Ovary (tissue), 9 donors: ENCODE measurements around the gene SLCO3A1. TPM values are rescaled to one million over a fixed set of nuclear protein-coding genes. Genes with fewer than 3 reads are reported as not detected.

Source experiments
- DNase-seq, 5 donors: peaks; one replicate each; pipeline ENCODE4 v3.0.0-alpha.2; 2019 to 2020
- H3K27ac ChIP-seq, 2 donors: fragments of 200-600 bp; one replicate each; pipeline versions ENCODE4 v1.5.1 to v1.8.0; 2019 to 2022
- H3K27me3 ChIP-seq: fragments of 200-600 bp; one replicate; pipeline ENCODE4 v1.8.0; 2022
- H3K36me3 ChIP-seq: fragments of 200-600 bp; sonication (generic); one replicate; pipeline ENCODE4 v1.5.1; 2019
- H3K4me1 ChIP-seq: one replicate; pipeline ENCODE4 v1.8.1; 2013; ENCODE audit warnings: mild to moderate bottlenecking, moderate library complexity; ENCODE audit not compliant: insufficient read depth
- H3K4me3 ChIP-seq: fragments of 200-600 bp; sonication (generic); one replicate; pipeline ENCODE4 v1.5.1; 2017
- H3K9me3 ChIP-seq, 2 donors: fragments of 200-600 bp in 1 of 2; sonication (generic) in 1 of 2; one replicate each; pipeline versions ENCODE4 v1.5.1 to v1.8.1; 2013 to 2019; ENCODE audit warnings: mild to moderate bottlenecking in 1 of 2, moderate library complexity in 1 of 2
- CTCF ChIP-seq, 3 donors: fragments of 450-650 bp in 2 of 3; fragments of 200-600 bp in 1 of 3; IDR thresholded peaks; one replicate each; pipeline versions ENCODE4 v1.5.1 to v1.8.0; 2016 to 2022; ENCODE audit warnings: antibody characterized with exemption in 3 of 3, mild to moderate bottlenecking in 1 of 3
- EP300 ChIP-seq: sonication (generic); formaldehyde crosslinking; IDR thresholded peaks from one replicate; pipeline ENCODE4 v1.6.1; 2017; ENCODE audit warnings: antibody characterized with exemption
- POLR2A ChIP-seq: fragments of 450-650 bp; IDR thresholded peaks from one replicate; pipeline ENCODE4 v1.6.1; 2017; ENCODE audit warnings: antibody characterized with exemption, mild to moderate bottlenecking, moderate library complexity
- WGBS, 3 donors: extraction: QIAGEN DNeasy Blood & Tissue Kit in 1 of 3; methylation state at CpG; one replicate each; pipeline versions ENCODE4 v1.1.5 to v1.1.7; 2013 to 2017; 5-methylcytosine and 5-hydroxymethylcytosine counted together
- intact Hi-C, 4 donors: fragments of 100-400 bp; cut with DNase I; formaldehyde crosslinking; loops; one replicate each; pipeline versions ENCODE4 v1.11.0 to v1.15.1; 2022 to 2023
- polyA plus RNA-seq, 2 donors: library from polyadenylated mRNA; stranded (reverse); fragments of 200-250 nt in 1 of 2; fragments of 350-450 nt in 1 of 2; fragmentation: Illumina TruSeq in 1 of 2; extraction: RNeasy Lipid Tissue Mini Kit (QIAGEN cat#74804) in 1 of 2; gene quantifications; one replicate each; pipeline ENCODE4 v1.2.3, GENCODE V29; 2013 to 2014
- total RNA-seq, 7 donors: library from RNA; depleted of rRNA in 2 of 7; stranded (reverse); fragments of >200 nt in 2 of 7; fragmentation: NEBNext Ultra II Directional in 3 of 7; extraction: Animal tissue kit (Norgen Biotek cat#: 25700) in 3 of 7; gene quantifications; one replicate each; pipeline versions ENCODE4 v1.1.0 to v1.2.4, GENCODE V29; 2016 to 2023
- donor health status: DM: no; HTN: no; CAD: no; lungs with moderate emphysema.
- donor health status: DM: no; HTN: no; CAD: no.
- donor health status: Bipolar disorder and iron deficiency.
- donor health status: DM: yes; HTN: yes; CAD: no.
- donor health status: DM: no; HTN: no; CAD: no.
- donor health status: DM: yes; HTN: yes; CAD: no.

The SLCO3A1 gene
- total and polyA plus RNA-seq, 9 donors, result 5.0 to 20.0 (median 12.5) TPM

GRCh38 chr15:92017882-92018534 lies 164.5 kb downstream of the SLCO3A1 start:
- Histone ChIP-seq H3K27me3 (no peaks in the 10 kb centered on the region), H3K27ac (no peak overlapping the region), H3K36me3 (no peaks in the 10 kb centered on the region), H3K4me3 (no peak overlapping the region), H3K9me3 (no peaks in the 10 kb centered on the region), H3K4me1 (peaks cover 7% of the 10 kb centered on the region)
- DNase-seq, result no peak
- intact Hi-C loops, result loop anchor here in 1 of 4 donors (5.0 kb wide), 1 partner anchor 39 kb away; no protein-coding TSS in a partner anchor
- no peak for TF ChIP-seq EP300
- TF ChIP-seq CTCF (IDR thresholded peaks at IDR 0.05), result no peak
- no peak for TF ChIP-seq POLR2A
- 85 to 86% (median 85%) methylated on average over 10 of the region's 10 CpGs for WGBS, 3 donors

- no peak overlapping the region for H3K27ac ChIP-seq
- no peak for DNase-seq
- no peaks in the 10 kb centered on the region for H3K36me3 ChIP-seq
- H3K4me1 ChIP-seq, result peaks cover 5% of the 10 kb centered on the region
- H3K4me3 ChIP-seq, result no peak overlapping the region
- no peaks in the 10 kb centered on the region for H3K27me3 ChIP-seq
- no peak for TF ChIP-seq POLR2A
- TF ChIP-seq CTCF (IDR thresholded peaks at IDR 0.05), result no peak
- no peak for TF ChIP-seq EP300
- 86 to 90% (median 87%) methylated on average over 13 of the region's 13 CpGs for WGBS, 3 donors
- no peaks in the 10 kb centered on the region for H3K9me3 ChIP-seq
- intact Hi-C loops, result loop anchor here in 1 of 4 donors (5.0 kb wide), 1 partner anchor 39 kb away; no protein-coding TSS in a partner anchor
Measured at GRCh38 chr15:92018535-92019239, 165.2 kb downstream of the SLCO3A1 start.

GRCh38 chr15:92019706-92020105 lies 166.2 kb downstream of the SLCO3A1 start:
- TF ChIP-seq POLR2A (no peak), CTCF (IDR thresholded peaks at IDR 0.05) (no peak), EP300 (no peak)
- H3K27me3 ChIP-seq, result no peaks in the 10 kb centered on the region
- WGBS, 3 donors, result 56 to 81% (median 64%) methylated on average over 7 of the region's 7 CpGs
- intact Hi-C loops, result loop anchor here in 1 of 4 donors (5.0 kb wide), 1 partner anchor 38 kb away; no protein-coding TSS in a partner anchor
- H3K4me1 ChIP-seq, result peaks cover 6% of the 10 kb centered on the region
- no peaks in the 10 kb centered on the region for H3K9me3 ChIP-seq
- H3K27ac ChIP-seq, result no peak overlapping the region
- no peak overlapping the region for H3K4me3 ChIP-seq
- no peaks in the 10 kb centered on the region for H3K36me3 ChIP-seq
- no peak for DNase-seq

GRCh38 chr15:92020207-92020606 lies 166.7 kb downstream of the SLCO3A1 start:
- intact Hi-C loops, result no loop called here
- WGBS, 3 donors, result 54 to 80% (median 71%) methylated on average over 2 of the region's 2 CpGs
- H3K4me1 ChIP-seq, result peaks cover 6% of the 10 kb centered on the region

More at GRCh38 chr15:92020207-92020606, 166.7 kb downstream of the SLCO3A1 start:
- H3K27ac ChIP-seq, result no peak overlapping the region
- DNase-seq, result no peak
- H3K36me3 ChIP-seq, result no peaks in the 10 kb centered on the region
- H3K9me3 ChIP-seq, result no peaks in the 10 kb centered on the region
- TF ChIP-seq POLR2A, result no peak
- no peak for TF ChIP-seq CTCF (IDR thresholded peaks at IDR 0.05)
- TF ChIP-seq EP300, result no peak
- no peaks in the 10 kb centered on the region for H3K27me3 ChIP-seq
- H3K4me3 ChIP-seq, result no peak overlapping the region
